HL-60 (cell line): Measurements from ENCODE around the gene TCF19.
A peak's percentile ranks its signal among the peaks of the same experiment; 100 is the strongest.

Source experiments
- DNase-seq, 2 experiments: peaks; one replicate each; pipeline ENCODE4 v3.0.0-alpha.2; 2010 to 2020; ENCODE audit warnings: low read depth in 1 of 2, low spot score in 1 of 2
- H3K27ac ChIP-seq: fragments of 250-450 bp; sonication (Bioruptor Pico); replicated peaks from 2 replicates; pipeline ENCODE4 v1.5.1; 2020; ENCODE audit warnings: mild to moderate bottlenecking, moderate library complexity
- H3K27me3 ChIP-seq: fragments of 250-450 bp; sonication (Bioruptor Pico); 2 replicates; pipeline ENCODE4 v1.5.1; 2021; ENCODE audit warnings: mild to moderate bottlenecking, moderate library complexity; ENCODE audit not compliant: insufficient read depth, poor library complexity, severe bottlenecking
- H3K4me3 ChIP-seq: replicated peaks from 2 replicates; pipeline ENCODE4 v1.5.1; 2011; ENCODE audit warnings: mild to moderate bottlenecking, control low read depth, low read length; ENCODE audit not compliant: insufficient read depth
- CTCF ChIP-seq: IDR thresholded peaks from one replicate; pipeline ENCODE4 v1.5.1; 2011; ENCODE audit warnings: low read length, control low read depth, inconsistent platforms; ENCODE audit not compliant: insufficient read depth
- GABPA ChIP-seq: IDR thresholded peaks from 2 replicates; pipeline ENCODE4 v1.6.1; 2012; ENCODE audit warnings: low read depth
- POLR2AphosphoS5 ChIP-seq: IDR thresholded peaks from 2 replicates; pipeline ENCODE4 v1.6.1; 2012; ENCODE audit warnings: low read depth
- SPI1 ChIP-seq: IDR thresholded peaks from 2 replicates; pipeline ENCODE4 v1.6.1; 2012; ENCODE audit warnings: low read depth, mild to moderate bottlenecking, borderline replicate concordance
- long read RNA-seq: library from polyadenylated mRNA; unstranded; transcript quantifications from one replicate; pipeline ENCODE4 v2.0.0, GENCODE V29; 2020
- TF ChIP-seq, protein P1 (sequence below): IDR thresholded peaks from 2 replicates; pipeline ENCODE4 v1.6.1; 2012; ENCODE audit warnings: low read depth; ENCODE audit not compliant: insufficient replicate concordance

Gene TCF19, protein sequence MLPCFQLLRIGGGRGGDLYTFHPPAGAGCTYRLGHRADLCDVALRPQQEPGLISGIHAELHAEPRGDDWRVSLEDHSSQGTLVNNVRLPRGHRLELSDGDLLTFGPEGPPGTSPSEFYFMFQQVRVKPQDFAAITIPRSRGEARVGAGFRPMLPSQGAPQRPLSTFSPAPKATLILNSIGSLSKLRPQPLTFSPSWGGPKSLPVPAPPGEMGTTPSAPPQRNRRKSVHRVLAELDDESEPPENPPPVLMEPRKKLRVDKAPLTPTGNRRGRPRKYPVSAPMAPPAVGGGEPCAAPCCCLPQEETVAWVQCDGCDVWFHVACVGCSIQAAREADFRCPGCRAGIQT
- long read RNA-seq, transcript TCF19-202 (4 exons, 3,290 nt) = minor isoform, 55 of 342 reads
- long read RNA-seq, transcript TCF19-201 (4 exons, 3,039 nt) = major isoform, 69 of 342 reads
- long read RNA-seq, partial matches to known transcripts = 158 of 342 reads
- long read RNA-seq, other reads (novel, unspliced or antisense) = 60 of 342 reads

- peak within 1 kb of the TSS; percentile 88 for H3K4me3 ChIP-seq
- H3K27ac ChIP-seq = peak within 1 kb of the TSS; percentile 72
- peak; percentile 95 to 99 for DNase-seq
- TF ChIP-seq GABPA = no peak
- no peak for TF ChIP-seq POLR2AphosphoS5
- TF ChIP-seq, protein P1, sequence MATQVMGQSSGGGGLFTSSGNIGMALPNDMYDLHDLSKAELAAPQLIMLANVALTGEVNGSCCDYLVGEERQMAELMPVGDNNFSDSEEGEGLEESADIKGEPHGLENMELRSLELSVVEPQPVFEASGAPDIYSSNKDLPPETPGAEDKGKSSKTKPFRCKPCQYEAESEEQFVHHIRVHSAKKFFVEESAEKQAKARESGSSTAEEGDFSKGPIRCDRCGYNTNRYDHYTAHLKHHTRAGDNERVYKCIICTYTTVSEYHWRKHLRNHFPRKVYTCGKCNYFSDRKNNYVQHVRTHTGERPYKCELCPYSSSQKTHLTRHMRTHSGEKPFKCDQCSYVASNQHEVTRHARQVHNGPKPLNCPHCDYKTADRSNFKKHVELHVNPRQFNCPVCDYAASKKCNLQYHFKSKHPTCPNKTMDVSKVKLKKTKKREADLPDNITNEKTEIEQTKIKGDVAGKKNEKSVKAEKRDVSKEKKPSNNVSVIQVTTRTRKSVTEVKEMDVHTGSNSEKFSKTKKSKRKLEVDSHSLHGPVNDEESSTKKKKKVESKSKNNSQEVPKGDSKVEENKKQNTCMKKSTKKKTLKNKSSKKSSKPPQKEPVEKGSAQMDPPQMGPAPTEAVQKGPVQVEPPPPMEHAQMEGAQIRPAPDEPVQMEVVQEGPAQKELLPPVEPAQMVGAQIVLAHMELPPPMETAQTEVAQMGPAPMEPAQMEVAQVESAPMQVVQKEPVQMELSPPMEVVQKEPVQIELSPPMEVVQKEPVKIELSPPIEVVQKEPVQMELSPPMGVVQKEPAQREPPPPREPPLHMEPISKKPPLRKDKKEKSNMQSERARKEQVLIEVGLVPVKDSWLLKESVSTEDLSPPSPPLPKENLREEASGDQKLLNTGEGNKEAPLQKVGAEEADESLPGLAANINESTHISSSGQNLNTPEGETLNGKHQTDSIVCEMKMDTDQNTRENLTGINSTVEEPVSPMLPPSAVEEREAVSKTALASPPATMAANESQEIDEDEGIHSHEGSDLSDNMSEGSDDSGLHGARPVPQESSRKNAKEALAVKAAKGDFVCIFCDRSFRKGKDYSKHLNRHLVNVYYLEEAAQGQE = no peak
- TF ChIP-seq CTCF = no peak
- TF ChIP-seq SPI1 = no peak
- H3K27me3 ChIP-seq = no peaks in the 10 kb centered on the region
These were observed at the start of gene TCF19 for GRCh38 chr6:31158140-31158862. Gene TCF19 (plus strand): TSS chr6:31158589. CDS start chr6:31159470, 881 bp downstream.

GRCh38 chr6:31110825-31111582 lies 47.4 kb upstream of the TCF19 start:
- DNase-seq = no peak
- Histone ChIP-seq H3K4me3 (no peak overlapping the region), H3K27ac (no peak overlapping the region), H3K27me3 (peaks cover 6% of the 10 kb centered on the region)
- TF ChIP-seq, protein P1 = no peak
- no peak for TF ChIP-seq SPI1
- no peak for TF ChIP-seq CTCF
- TF ChIP-seq GABPA = no peak
- TF ChIP-seq POLR2AphosphoS5 = no peak

GRCh38 chr6:31111712-31112111 lies 46.7 kb upstream of the TCF19 start:
- Histone ChIP-seq H3K27ac (no peak overlapping the region), H3K4me3 (no peak overlapping the region), H3K27me3 (peaks cover 6% of the 10 kb centered on the region)
- TF ChIP-seq, protein P1 = no peak
- TF ChIP-seq GABPA (no peak), CTCF (no peak), POLR2AphosphoS5 (no peak), SPI1 (no peak)
- DNase-seq = no peak
